SHP77 treated with DMSO at 0.1 percent for 48 hours (cell line): ENCODE results near the gene FOXS1.

Experiments
- DNase-seq: peaks from one replicate; lab custom pipeline; 2025; lab: John Stamatoyannopoulos, UW

Gene FOXS1

DNA sequence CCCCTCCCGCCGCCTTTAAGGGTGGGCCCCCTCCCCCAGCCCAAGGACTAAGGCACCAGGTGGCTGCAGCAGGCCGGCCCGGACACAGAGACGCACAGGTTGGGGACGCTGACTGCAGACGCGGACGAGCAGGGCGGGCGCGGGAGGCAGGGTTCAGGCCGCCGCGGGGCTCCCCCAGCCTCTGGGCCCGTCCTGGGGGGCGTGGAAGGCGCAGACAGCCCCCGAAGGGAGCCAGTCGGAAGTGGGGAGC lies 15.7 kb upstream of the FOXS1 start:
- no peak for DNase-seq

DNA sequence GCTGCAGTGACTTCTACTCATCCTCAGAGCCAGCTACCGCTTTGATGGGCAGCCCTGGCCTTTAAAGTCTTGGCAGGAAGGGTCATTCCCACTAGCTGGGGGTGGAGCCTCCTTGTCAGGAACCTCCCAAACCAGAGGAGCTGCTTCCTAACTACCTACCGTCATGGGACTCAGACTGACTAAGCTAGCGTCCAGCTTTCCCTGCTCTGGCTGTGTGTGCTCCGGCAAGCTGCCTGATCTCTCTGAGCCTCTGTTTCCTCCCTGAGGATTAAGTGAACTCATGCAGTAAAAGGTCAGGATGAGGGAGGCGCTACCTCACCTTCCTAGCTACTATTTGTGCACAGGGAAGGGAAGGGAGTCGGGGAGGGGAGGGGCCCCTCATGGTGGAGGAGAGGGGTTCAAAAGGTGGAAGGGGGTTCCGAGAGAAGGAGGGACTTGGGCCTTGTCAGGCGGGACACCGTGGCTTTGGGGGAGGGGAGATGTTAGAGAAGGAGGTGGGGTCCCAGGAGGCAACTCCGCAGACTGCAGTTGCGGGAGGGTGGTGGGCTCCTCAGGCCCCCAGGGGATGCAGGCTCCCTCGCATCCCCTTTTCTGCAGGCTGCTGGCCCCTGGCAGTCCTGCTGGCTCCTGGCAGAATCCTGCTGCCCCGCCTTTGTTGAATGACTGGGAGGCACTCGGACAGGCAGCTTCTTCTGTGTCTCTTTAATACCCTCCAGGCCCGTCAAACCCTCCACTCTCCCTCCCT lies 15.2 kb upstream of the FOXS1 start:
- DNase-seq = no peak

DNA sequence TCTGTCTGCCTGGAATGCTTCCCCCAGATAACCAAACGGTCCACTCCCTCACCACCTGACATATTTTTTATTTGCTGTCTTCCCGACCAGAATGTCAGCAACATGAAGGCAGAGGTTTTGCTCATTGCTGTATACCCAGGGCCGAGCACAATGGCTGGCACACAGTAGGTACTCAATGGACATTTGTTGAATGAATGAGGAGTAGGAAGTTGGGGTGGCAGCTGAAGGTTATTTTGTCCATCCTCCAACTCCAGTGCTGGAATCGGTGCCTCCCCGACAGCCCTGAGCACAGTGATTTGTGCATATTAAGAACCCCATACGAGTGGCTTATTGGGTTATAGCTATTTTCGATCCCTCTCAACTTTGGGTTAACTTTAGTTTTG lies 14.6 kb upstream of the FOXS1 start:
- DNase-seq = no peak

GRCh38 chr20:31859266-31859997 lies 14.0 kb upstream of the FOXS1 start:
- no peak for DNase-seq

- no peak for DNase-seq
Measured at GRCh38 chr20:31858760-31859083, 13.3 kb upstream of the FOXS1 start.

DNA sequence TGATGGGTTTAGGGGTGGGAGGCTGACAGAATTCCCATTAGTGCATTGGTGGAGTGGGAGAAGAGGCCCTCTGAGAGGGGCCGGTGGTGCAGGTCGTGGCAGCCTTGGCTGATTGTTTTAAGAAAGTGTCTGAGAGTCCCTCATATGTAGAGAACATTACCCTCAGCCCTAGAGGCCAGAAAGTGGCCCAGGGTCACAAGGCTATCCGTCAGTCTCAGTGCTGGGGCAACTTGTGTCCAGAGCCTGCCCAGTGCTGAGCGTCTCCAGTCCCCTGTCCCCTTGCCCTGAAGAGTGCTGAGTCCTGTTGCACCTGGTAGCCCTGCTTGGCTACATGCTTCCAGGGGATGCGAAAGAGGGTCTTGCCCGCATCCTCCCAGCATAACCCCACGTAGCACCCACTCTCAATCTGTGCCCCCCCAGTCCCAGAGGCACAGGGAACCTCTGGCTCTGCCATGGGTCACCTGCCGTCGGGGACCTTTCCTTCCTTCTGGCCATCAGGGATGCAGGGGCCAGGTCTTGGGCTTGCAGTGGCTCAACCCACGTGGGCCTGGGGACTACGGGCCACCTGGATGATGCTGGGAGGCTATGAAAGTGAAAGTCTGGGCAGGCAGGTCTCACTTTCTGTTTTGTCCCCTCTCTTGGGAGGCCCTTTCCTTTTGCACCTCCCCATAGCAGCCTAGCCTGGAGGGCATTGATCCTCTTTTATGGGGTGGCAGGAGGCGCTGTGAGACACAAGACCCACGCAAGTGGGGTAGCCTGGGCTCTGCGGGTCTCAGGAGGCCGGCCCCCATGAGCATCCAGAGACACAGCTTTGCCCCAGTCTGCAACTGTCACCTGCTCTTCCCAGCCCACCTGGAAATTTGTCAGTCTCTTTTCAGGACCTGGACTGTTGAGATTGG lies 12.7 kb upstream of the FOXS1 start:
- no peak for DNase-seq

DNA sequence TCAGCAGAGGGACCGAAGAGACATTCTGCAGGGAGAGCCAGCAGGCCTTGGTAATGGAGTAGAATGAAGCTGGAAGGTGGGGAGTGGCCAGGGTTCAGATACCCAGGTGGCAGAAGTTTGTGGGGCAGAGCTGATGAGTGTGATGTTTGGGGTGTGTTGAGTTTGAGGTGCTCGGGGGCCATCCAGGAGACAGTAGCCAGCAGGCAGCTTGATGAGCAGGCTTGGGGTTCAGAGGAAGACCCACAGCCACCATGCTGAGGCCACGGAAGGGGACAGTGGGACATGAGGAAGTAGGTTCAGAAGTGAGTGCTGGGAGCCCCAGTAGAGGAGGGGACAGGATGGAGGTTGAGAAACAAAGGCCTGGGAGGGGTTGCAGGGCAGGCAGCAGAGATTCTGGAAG lies 11.1 kb upstream of the FOXS1 start:
- no peak for DNase-seq

DNA sequence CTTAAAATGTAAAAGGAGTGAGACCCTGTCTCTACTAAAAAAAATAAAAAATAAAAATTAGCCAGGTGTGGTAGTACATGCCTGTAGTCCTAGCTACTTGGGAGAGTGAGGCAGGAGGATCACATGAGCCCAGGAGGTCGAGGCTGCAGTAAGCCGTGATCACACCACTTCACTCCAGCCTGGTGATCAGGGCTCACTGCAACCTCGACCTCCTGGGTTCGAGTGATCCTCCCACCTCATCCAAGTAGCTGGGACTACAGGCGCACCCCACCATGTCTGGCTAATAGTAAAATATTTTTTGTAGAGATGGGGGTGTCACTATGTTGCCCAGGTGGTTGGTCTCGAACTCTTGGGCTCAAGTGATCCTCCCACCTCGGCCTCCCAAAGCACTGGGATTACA lies 8.1 kb upstream of the FOXS1 start:
- DNase-seq = no peak

- no peak for DNase-seq
Measured at GRCh38 chr20:31851240-31851955, 6.0 kb upstream of the FOXS1 start.

GRCh38 chr20:31849306-31849930 lies 4.0 kb upstream of the FOXS1 start:
- no peak for DNase-seq

DNA sequence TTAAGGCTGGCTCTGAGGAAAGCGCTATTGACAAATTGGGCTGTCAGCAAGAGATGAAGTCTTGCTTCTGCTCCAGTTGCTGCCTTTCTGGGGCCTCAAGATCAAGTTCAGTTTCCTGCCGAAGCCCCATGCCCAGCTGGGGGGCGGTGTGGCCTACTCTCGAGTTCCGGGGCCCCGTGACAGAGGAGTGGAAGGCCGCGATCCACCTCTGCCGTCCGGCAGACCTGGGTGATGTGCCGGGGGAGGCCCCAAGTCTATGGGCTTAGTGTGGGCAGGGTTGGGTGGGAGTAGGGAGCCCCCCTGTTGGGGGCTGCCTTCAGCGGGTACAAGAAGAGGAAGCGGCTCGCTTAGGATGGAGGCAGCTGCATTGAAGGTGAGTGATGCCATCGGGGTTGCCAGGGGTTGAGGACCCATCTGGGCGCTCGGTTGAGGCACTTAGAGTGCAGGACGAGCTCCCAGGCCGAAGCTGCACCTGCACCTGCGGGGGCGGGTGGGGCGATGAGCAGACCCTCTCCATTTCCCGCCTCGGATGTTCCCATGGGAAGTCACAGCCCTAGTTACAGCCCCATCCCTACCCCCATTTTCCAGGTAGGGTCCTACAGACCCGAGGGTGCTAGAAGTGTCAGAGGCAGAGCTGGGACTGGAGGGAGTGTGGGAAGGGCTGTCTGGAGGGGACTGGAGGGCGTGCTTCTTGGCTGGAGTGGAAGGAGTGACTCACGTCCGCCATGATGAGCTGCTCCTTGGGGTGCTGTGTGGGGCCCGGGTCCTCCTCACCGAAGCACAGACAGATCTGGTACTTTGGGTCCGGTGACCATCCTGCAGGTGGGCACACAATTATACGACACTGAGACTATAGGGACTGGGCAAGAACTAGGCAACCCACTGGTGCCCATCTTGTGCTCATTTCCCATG lies 2.9 kb upstream of the FOXS1 start:
- DNase-seq = no peak

DNA sequence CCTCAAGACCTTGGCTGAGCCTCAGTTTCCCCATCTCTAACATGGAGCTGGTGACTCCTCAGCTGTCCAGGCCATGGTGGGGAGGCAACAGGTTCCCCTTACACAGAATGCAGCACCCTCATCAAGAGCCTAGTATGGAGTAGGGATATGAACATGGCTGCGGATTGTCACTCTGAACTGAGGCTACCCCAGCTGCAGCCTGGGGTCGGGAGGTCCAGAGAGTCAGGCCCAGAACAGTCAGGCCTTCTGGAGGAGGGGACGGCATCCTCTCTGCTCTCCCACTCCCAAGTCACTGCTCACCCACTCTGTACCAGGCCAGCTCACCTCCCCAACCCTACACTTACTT lies 1.4 kb upstream of the FOXS1 start:
- no peak for DNase-seq

DNA sequence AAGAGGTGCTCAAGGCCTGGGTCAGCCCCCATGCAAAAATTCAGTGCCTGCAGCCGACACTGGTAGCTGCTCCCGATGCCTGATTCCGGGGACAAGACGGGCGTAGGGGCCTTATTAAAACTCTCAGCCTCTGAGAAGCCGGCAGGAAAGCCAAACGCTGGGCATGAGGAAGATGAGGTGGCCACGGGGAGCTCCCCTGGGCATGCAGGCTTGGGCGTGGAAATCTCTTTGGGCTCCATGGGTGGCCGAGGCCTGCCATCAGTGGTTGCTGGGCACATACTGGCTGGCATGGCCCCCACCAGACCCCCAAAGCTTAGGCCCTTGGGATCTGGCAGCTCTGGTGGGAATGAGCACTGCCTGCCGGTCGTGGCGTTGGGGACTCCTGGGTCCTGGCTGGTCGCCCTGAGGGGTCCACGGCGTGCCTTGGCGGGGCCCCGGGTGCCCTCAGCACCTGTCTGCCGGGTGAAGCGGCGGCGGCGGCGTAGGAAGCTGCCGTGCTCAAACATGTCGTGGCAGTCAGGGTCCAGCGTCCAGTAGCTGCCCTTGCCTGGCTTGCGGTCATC lies 586 bp downstream of the FOXS1 start:
- DNase-seq = no peak

GRCh38 chr20:31843881-31844280 lies 1.5 kb downstream of the FOXS1 start:
- DNase-seq = no peak

- DNase-seq = no peak
Measured at GRCh38 chr20:31843288-31843687, 2.1 kb downstream of the FOXS1 start.

DNA sequence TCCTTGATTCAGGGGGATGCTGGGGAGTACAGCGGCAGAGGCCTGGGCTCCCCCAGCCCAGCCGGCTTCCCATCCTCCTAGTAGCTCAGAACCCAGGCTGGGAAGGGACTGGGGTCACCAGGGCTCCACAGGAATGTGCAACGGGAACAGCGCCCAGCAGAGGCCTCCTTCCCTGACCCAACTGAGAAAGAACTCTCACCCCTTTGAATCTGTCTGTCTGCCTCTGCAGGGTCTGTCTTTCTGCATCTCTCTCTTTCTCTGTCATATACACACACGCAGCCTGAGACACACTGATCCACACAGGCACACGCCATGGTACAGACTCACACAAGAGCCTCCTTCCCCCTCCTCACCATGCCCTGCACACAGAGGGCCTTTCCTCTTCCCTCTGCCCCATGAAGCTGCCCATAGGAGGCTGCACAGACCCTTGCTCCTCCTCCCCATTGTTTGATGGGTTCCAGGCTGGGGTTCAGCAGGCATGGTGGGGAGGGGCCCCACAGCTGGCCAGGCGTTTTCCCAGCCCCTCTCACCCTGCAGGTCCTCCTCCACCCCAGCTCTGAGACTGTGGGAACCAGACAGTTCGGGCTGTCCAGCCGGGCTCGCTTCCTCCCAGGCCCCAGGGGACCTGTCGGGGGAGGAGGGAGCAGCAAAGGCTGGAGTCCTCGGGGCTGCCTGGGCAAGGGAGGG lies 2.8 kb downstream of the FOXS1 start:
- DNase-seq = no peak

GRCh38 chr20:31841928-31842327 lies 3.5 kb downstream of the FOXS1 start:
- DNase-seq = no peak

- DNase-seq = no peak
Measured at GRCh38 chr20:31840906-31841816, 4.2 kb downstream of the FOXS1 start.
